HepG2 (cell line): ENCODE results near the gene PALM. TPM values are rescaled to one million over a fixed set of nuclear protein-coding genes. Genes with fewer than 3 reads are reported as not detected.

Source experiments
- ADNP ChIP-seq: sonication (generic); formaldehyde crosslinking; IDR thresholded peaks from 2 replicates; pipeline ENCODE4 v1.4.0; 2020; ENCODE audit warnings: missing genetic modification reagents
- BORCS8-MEF2B ChIP-seq: sonication (generic); formaldehyde crosslinking; IDR thresholded peaks from 2 replicates; pipeline ENCODE4 v1.8.0; 2022; ENCODE audit warnings: mild to moderate bottlenecking, missing genetic modification reagents
- HNF4G ChIP-seq, 2 experiments: sonication (generic) in 1 of 2; formaldehyde crosslinking in 1 of 2; IDR thresholded peaks; 2 replicates each; pipeline versions ENCODE4 v1.4.0 to v1.6.1; 2011 to 2020; ENCODE audit warnings: borderline replicate concordance in 2 of 2, low read depth in 2 of 2, mild to moderate bottlenecking in 2 of 2, low read length in 1 of 2, missing genetic modification reagents in 1 of 2, moderate library complexity in 1 of 2
- KAT7 ChIP-seq: IDR thresholded peaks from 2 replicates; pipeline ENCODE4 v1.6.1; 2018; ENCODE audit warnings: borderline replicate concordance, missing compliant biosample characterization
- MAF1 ChIP-seq: sonication (generic); formaldehyde crosslinking; IDR thresholded peaks from 2 replicates; pipeline ENCODE4 v1.5.0; 2020; ENCODE audit warnings: missing genetic modification reagents, borderline replicate concordance
- NFYC ChIP-seq: IDR thresholded peaks from 2 replicates; pipeline ENCODE4 v1.6.1; 2016; ENCODE audit warnings: missing genetic modification reagents, missing compliant biosample characterization
- RCOR2 ChIP-seq: IDR thresholded peaks from 2 replicates; pipeline ENCODE4 v1.6.1; 2016; ENCODE audit warnings: missing biosample characterization, missing genetic modification reagents
- SP2 ChIP-seq: sonication (generic); formaldehyde crosslinking; IDR thresholded peaks from 2 replicates; pipeline ENCODE4 v1.5.1; 2020; ENCODE audit warnings: mild to moderate bottlenecking, missing genetic modification reagents
- SRSF1 ChIP-seq: fragments of 200-400 bp; formaldehyde crosslinking; optimal IDR thresholded peaks from 2 replicates; pipeline ENCODE3; 2017; ENCODE audit warnings: mild to moderate bottlenecking, low read depth, low read length, moderate library complexity
- THYN1 ChIP-seq: sonication (generic); formaldehyde crosslinking; IDR thresholded peaks from 2 replicates; pipeline ENCODE4 v1.8.1; 2023; ENCODE audit warnings: low read depth, mild to moderate bottlenecking, moderate library complexity, missing genetic modification reagents, borderline replicate concordance
- ZNF251 ChIP-seq: sonication (generic); formaldehyde crosslinking; IDR thresholded peaks from 2 replicates; pipeline ENCODE4 v1.9.0; 2021; ENCODE audit warnings: mild to moderate bottlenecking, missing genetic modification reagents
- ZNF274 ChIP-seq: sonication (generic); formaldehyde crosslinking; IDR thresholded peaks from 2 replicates; pipeline ENCODE4 v1.5.1; 2020; ENCODE audit warnings: mild to moderate bottlenecking, missing genetic modification reagents
- ZNF350 ChIP-seq: sonication (generic); formaldehyde crosslinking; IDR thresholded peaks from 2 replicates; pipeline ENCODE4 v1.4.0; 2020; ENCODE audit warnings: mild to moderate bottlenecking, low read depth, missing genetic modification reagents, borderline replicate concordance
- ZSCAN25 ChIP-seq: sonication (generic); formaldehyde crosslinking; IDR thresholded peaks from 2 replicates; pipeline ENCODE4 v1.8.0; 2022; ENCODE audit warnings: mild to moderate bottlenecking, missing genetic modification reagents
- ZSCAN29 ChIP-seq: sonication (generic); formaldehyde crosslinking; conservative IDR thresholded peaks from 2 replicates; pipeline ENCODE4 v1.4.0; 2020; ENCODE audit warnings: mild to moderate bottlenecking, missing genetic modification reagents
- ZZZ3 ChIP-seq: sonication (generic); formaldehyde crosslinking; IDR thresholded peaks from 2 replicates; pipeline ENCODE4 v1.4.0; 2020; ENCODE audit warnings: missing genetic modification reagents, mild to moderate bottlenecking, borderline replicate concordance
- polyA plus RNA-seq, 8 experiments: library from polyadenylated mRNA; depleted of rRNA in 3 of 8; stranded (reverse) in 7 of 8; unstranded in 1 of 8; fragments of >200 nt; fragmentation: Illumina TruSeq in 4 of 8; extraction: Trizol in 4 of 8; gene quantifications; 2 replicates each; pipeline versions ENCODE4 v1.2.1 to v1.2.3, GENCODE V29; 2011 to 2016; ENCODE audit warnings: low read depth in 4 of 8, missing spikeins in 1 of 8, mixed read lengths in 1 of 8; ENCODE audit not compliant: insufficient read depth in 1 of 8
- total RNA-seq, 5 experiments: library from RNA; depleted of rRNA; stranded (reverse); fragments of >200 nt; fragmentation: Illumina TruSeq; extraction: Trizol; gene quantifications; 2 replicates each; pipeline ENCODE4 v1.2.3, GENCODE V29; 2016; ENCODE audit warnings: low read depth in 1 of 5
- TF ChIP-seq, protein P1 (sequence below): sonication (generic); formaldehyde crosslinking; IDR thresholded peaks from 2 replicates; pipeline ENCODE4 v1.4.0; 2020; ENCODE audit warnings: missing genetic modification reagents, borderline replicate concordance
- TF ChIP-seq, protein P2 (sequence below), 2 experiments: IDR thresholded peaks; 2 replicates each; pipeline ENCODE4 v1.6.1; 2011 to 2012; ENCODE audit warnings: low read length in 2 of 2, borderline replicate concordance in 1 of 2, low read depth in 1 of 2, mild to moderate bottlenecking in 1 of 2, moderate library complexity in 1 of 2
- TF ChIP-seq, protein P3 (sequence below): conservative IDR thresholded peaks from 2 replicates; pipeline ENCODE4 v1.6.1; 2018; ENCODE audit warnings: missing genetic modification reagents
- TF ChIP-seq, protein P4 (sequence below): sonication (generic); formaldehyde crosslinking; IDR thresholded peaks from 2 replicates; pipeline ENCODE4 v1.8.0; 2022; ENCODE audit warnings: low read depth, missing genetic modification reagents

Gene PALM
- total and polyA plus RNA-seq, 2 of the 13 experiments (the other 11 are each of a cell fraction or from before 2014, with no cell fraction given), result 4.0 to 9.7 TPM

DNA sequence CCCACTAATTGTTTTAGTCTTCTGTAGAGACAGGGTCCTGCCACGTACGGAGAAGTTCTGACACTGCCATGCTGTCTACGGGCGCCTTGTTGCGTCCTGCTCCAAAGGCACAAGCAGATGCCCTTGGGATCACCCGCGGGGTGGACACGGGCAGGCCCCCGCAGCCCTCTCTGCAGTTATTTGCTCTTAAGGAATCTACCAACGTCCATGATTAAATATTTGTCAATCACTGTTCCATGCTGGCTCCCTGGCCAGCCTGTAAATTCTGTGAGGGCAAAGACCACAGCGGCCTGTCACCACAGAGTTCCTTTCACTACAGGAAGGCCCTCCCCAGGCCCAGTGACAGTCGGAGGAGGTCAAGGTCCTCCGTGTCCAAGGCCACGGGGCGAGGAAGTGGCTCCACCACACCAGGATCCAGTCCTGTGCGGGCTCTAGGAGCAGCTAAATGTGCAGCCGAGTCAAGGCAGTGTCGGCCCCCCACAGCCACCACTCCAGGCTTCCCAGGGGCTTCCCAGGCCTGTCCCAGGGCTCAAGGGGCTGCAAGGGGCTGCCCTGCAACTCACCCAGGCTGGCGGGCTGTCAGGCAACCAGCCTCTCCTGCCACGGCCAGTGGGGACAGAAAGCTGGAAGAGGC lies 47.8 kb upstream of the PALM start (continued):
- no peak; the same call in 1 of the 2 replicates for TF ChIP-seq KAT7 (CRISPR knock-in tag)
- TF ChIP-seq ZNF274, result peak; percentile 32
- TF ChIP-seq BORCS8-MEF2B (CRISPR knock-in tag), result peak; percentile 67
- TF ChIP-seq ADNP (CRISPR knock-in tag), result 0 out of 2 replicates have a peak, but pooled peaks have one; percentile 12
- no peak for TF ChIP-seq SRSF1
- peak; percentile 59; the same call in 1 of the 2 replicates for TF ChIP-seq RCOR2 (CRISPR knock-in tag)
- TF ChIP-seq ZNF350, result peak; percentile 87
- TF ChIP-seq HNF4G (IDR thresholded peaks at IDR 0.05; ENCODE audit: borderline replicate concordance, low read depth, low read length), result peak; percentile 96
- TF ChIP-seq HNF4G (CRISPR knock-in tag; IDR thresholded peaks at IDR 0.05; ENCODE audit: borderline replicate concordance, low read depth), result peak; percentile 96
- no peak for TF ChIP-seq NFYC
- TF ChIP-seq, protein P1, sequence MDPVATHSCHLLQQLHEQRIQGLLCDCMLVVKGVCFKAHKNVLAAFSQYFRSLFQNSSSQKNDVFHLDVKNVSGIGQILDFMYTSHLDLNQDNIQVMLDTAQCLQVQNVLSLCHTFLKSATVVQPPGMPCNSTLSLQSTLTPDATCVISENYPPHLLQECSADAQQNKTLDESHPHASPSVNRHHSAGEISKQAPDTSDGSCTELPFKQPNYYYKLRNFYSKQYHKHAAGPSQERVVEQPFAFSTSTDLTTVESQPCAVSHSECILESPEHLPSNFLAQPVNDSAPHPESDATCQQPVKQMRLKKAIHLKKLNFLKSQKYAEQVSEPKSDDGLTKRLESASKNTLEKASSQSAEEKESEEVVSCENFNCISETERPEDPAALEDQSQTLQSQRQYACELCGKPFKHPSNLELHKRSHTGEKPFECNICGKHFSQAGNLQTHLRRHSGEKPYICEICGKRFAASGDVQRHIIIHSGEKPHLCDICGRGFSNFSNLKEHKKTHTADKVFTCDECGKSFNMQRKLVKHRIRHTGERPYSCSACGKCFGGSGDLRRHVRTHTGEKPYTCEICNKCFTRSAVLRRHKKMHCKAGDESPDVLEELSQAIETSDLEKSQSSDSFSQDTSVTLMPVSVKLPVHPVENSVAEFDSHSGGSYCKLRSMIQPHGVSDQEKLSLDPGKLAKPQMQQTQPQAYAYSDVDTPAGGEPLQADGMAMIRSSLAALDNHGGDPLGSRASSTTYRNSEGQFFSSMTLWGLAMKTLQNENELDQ (CRISPR knock-in tag), result no peak
- 0 out of 2 replicates have a peak, but pooled peaks have one; percentile 47 for TF ChIP-seq ZSCAN25
- TF ChIP-seq ZZZ3 (CRISPR knock-in tag), result no peak; the same call in 1 of the 2 replicates
- TF ChIP-seq, protein P2, sequence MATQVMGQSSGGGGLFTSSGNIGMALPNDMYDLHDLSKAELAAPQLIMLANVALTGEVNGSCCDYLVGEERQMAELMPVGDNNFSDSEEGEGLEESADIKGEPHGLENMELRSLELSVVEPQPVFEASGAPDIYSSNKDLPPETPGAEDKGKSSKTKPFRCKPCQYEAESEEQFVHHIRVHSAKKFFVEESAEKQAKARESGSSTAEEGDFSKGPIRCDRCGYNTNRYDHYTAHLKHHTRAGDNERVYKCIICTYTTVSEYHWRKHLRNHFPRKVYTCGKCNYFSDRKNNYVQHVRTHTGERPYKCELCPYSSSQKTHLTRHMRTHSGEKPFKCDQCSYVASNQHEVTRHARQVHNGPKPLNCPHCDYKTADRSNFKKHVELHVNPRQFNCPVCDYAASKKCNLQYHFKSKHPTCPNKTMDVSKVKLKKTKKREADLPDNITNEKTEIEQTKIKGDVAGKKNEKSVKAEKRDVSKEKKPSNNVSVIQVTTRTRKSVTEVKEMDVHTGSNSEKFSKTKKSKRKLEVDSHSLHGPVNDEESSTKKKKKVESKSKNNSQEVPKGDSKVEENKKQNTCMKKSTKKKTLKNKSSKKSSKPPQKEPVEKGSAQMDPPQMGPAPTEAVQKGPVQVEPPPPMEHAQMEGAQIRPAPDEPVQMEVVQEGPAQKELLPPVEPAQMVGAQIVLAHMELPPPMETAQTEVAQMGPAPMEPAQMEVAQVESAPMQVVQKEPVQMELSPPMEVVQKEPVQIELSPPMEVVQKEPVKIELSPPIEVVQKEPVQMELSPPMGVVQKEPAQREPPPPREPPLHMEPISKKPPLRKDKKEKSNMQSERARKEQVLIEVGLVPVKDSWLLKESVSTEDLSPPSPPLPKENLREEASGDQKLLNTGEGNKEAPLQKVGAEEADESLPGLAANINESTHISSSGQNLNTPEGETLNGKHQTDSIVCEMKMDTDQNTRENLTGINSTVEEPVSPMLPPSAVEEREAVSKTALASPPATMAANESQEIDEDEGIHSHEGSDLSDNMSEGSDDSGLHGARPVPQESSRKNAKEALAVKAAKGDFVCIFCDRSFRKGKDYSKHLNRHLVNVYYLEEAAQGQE (IDR thresholded peaks at IDR 0.05; ENCODE audit: borderline replicate concordance in 1 of 2, low read depth in 1 of 2, low read length in 2 of 2), result peak in 1 of 2 experiments; percentile 61; a peak in 1 of 4 replicates
- TF ChIP-seq ZSCAN29 (CRISPR knock-in tag), result 0 out of 2 replicates have a peak, but pooled peaks have one; percentile 75
- TF ChIP-seq SP2 (CRISPR knock-in tag), result peak; percentile 11
- no peak for TF ChIP-seq ZNF251 (CRISPR knock-in tag)
- TF ChIP-seq, protein P3, sequence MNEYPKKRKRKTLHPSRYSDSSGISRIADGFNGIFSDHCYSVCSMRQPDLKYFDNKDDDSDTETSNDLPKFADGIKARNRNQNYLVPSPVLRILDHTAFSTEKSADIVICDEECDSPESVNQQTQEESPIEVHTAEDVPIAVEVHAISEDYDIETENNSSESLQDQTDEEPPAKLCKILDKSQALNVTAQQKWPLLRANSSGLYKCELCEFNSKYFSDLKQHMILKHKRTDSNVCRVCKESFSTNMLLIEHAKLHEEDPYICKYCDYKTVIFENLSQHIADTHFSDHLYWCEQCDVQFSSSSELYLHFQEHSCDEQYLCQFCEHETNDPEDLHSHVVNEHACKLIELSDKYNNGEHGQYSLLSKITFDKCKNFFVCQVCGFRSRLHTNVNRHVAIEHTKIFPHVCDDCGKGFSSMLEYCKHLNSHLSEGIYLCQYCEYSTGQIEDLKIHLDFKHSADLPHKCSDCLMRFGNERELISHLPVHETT (CRISPR knock-in tag), result peak; percentile 87
- no peak for TF ChIP-seq THYN1 (CRISPR knock-in tag)
- TF ChIP-seq, protein P4, sequence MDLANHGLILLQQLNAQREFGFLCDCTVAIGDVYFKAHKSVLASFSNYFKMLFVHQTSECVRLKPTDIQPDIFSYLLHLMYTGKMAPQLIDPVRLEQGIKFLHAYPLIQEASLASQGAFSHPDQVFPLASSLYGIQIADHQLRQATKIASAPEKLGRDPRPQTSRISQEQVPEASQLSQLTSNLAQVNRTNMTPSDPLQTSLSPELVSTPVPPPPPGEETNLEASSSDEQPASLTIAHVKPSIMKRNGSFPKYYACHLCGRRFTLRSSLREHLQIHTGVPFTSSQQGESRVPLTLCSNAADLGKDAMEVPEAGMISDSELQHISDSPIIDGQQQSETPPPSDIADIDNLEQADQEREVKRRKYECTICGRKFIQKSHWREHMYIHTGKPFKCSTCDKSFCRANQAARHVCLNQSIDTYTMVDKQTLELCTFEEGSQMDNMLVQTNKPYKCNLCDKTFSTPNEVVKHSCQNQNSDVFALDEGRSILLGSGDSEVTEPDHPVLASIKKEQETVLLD (CRISPR knock-in tag), result no peak
- TF ChIP-seq MAF1 (CRISPR knock-in tag), result no peak
